Activated CD4-positive, alpha-beta memory T cell treated with anti-CD3 and anti-CD28 coated beads, Interleukin-2, amount 10 ng/mL, durations not matched to agents 7 days and 5 days (primary cell): ENCODE data around the gene TSHZ2. TPM values are rescaled to one million over a fixed set of nuclear protein-coding genes. Genes with fewer than 3 reads are reported as not detected.

Source experiments
- CTCF ChIA-PET: fragments of 350-600 bp; sonication (Branson Sonifier 250); formaldehyde crosslinking; loops from one replicate; lab custom pipeline; 2021; ENCODE audit warnings: antibody characterized with exemption, inconsistent platforms; lab: Charles Lee
- POLR2A ChIA-PET: fragments of 350-600 bp; sonication (Branson Sonifier 250); formaldehyde crosslinking; loops from one replicate; lab custom pipeline; 2021; ENCODE audit warnings: antibody characterized with exemption; lab: Charles Lee
- DNase-seq: peaks from one replicate; pipeline ENCODE4 v3.0.0-alpha.2; 2020
- H3K27ac Mint-ChIP-seq: one replicate; pipeline ENCODE4 v1.8.0; 2021; ENCODE audit warnings: mild to moderate bottlenecking, mixed read lengths
- H3K27me3 Mint-ChIP-seq: one replicate; pipeline ENCODE4 v1.8.0; 2021; ENCODE audit warnings: mixed read lengths
- H3K36me3 Mint-ChIP-seq: one replicate; pipeline ENCODE4 v1.8.0; 2021; ENCODE audit warnings: low read depth, mixed read lengths
- H3K4me1 Mint-ChIP-seq: one replicate; pipeline ENCODE4 v1.8.0; 2021; ENCODE audit warnings: mixed read lengths
- H3K4me3 Mint-ChIP-seq: one replicate; pipeline ENCODE4 v1.8.0; 2021; ENCODE audit warnings: mild to moderate bottlenecking, mixed read lengths
- H3K9me3 Mint-ChIP-seq: one replicate; pipeline ENCODE4 v1.8.0; 2021; ENCODE audit warnings: mixed read lengths
- total RNA-seq, 2 experiments: library from RNA; stranded (reverse); gene quantifications; one replicate each; pipeline ENCODE4 v1.2.3, GENCODE V29; 2021

Gene TSHZ2
- total RNA-seq, 2 experiments from 2014 or later, result 5.4 to 7.1 TPM

- Mint-ChIP-seq H3K27ac (no peak overlapping the region), H3K9me3 (no peaks in the 10 kb centered on the region), H3K36me3 (no peaks in the 10 kb centered on the region), H3K27me3 (peaks cover 2% of the 10 kb centered on the region), H3K4me3 (no peak overlapping the region), H3K4me1 (no peaks in the 10 kb centered on the region)
- no peak for DNase-seq
- ChIA-PET POLR2A (no interaction called here), CTCF (no interaction called here)
Measured at GRCh38 chr20:53539516-53539915, 567.4 kb downstream of the TSHZ2 start.
